GM21526 (cell line): ENCODE data around the gene FUOM.

Experiments used
- ATAC-seq: cut with Tn5 transposase; IDR thresholded peaks from one replicate; pipeline ENCODE4 v1.9.1; 2021; ENCODE audit warnings: moderate library complexity; ENCODE audit not compliant: unreplicated experiment, low FRiP score

The FUOM gene

DNA sequence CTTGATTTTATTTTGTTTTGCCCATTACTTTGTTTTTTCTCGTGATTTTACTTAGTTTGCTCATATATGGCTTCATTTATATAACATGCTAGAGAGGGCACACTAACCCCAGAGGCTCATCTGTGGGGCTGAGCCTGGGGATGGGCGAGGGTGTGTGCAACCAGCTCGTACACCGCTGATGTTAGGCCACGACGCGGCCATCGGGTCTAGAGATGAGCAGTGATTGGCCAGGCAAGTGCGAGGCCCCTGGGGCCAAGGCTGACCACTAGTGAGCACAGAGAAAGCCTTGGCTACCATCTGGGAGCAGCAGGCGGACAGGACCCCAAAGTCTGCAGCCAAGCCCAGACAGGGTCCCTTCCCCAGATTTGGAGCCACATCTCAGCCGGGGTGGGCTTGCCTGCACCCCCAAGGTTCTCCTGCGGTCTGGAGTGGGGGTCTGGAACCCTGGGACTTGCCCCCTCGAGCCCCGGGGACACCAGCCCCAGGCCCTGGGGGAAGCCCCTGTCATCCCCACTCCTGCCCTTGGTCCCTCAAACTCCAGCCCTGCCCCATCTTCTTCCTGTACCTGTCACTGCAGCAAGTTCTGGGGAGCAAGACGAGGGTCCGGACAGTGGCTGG lies 3.7 kb downstream of the FUOM start:
- ATAC-seq = no peak

DNA sequence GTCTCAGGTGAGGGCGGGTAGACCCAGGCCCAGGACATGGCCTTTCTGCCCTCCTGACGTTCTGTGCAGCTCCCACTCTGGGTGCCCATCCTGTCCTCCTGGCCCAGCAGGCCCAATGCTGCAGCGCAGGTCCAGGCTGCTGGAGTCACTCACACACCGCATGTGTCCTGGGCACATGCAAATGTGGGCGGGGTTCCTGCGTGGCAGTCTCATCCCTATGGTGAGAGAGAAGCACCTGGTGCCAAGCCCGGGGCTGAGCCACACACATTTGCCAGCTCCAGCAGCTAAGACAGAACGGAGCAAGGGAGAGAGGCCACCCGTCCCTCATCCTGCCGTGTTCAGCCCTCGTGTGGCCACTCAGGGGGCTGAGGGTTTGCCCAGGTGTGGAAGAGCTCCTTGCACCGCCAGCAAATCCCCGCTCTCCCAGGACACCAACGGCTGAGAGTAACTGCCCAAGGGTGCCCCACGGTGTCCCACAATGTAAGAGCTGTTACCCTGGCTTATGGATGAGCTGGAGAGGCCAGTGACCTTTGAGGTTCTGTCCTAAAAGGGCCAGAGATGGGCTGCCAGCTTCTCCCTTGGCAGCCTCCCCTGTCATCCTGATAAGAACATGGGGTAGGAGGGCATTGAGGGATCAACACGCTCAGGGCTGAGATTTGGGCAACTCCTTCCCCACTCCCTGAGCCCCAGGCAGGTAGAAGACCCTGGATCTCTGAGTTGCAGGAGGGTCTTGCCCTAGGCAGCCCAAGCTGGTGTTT lies 4.4 kb downstream of the FUOM start:
- no peak for ATAC-seq

DNA sequence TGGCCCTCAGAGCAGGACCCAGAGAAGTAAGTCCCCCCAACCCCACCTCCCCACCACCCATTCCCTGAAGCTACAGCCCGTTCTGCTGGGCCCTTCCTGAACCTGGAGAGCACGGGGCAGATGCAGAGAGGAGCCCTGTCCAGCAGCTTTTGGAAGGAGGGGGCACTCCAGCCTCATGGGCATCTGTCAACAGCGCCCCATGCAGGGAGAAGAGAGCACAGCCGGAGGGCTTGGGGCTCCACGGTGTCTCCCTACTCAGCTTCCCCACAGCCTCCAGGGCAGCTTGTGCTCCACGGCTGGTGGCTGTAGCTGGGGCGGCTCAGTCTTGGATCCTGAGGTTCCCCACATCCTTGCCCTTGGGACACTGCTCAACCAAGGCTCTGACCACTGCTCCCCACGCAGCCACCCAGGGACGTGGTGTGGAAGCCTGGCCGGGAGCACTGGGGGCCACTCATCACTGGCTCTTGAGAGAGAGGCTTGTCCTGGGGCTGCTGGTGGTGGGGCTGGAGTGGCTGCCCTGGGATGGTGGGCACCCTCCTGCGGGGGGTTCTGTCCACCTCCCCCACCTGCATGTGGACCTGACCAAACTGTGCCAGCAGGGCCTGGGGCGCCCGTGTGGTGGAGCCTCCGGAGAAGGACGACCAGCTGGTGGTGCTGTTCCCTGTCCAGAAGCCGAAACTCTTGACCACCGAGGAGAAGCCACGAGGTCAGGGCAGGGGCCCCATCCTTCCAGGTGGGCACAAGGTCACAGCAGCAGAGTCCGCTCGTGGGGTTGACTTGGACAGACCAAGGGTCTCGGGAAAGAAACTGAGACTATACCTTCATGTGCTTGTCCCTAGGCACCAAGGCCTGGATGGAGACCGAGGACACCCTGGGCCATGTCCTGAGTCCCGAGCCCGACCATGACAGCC lies 6.2 kb downstream of the FUOM start:
- no peak for ATAC-seq

DNA sequence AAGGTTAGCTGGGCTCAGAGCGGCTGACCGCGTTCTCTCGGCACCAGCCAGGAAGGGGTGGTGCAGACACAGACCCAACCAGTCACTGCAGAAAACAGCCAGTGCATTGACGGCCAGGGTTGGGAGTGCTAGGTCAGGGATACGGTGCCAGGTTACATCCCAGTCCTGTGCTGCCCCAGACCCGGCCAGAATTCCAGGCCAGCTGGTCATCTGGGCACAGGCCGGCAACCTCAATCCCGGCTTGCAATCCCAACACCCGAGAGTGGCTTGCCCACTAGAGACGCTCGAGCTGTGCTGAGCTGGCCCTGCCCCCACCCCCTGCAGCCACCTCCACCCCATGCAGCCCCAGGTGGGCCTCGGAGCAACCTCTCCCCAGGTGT lies 6.9 kb downstream of the FUOM start:
- no peak for ATAC-seq

DNA sequence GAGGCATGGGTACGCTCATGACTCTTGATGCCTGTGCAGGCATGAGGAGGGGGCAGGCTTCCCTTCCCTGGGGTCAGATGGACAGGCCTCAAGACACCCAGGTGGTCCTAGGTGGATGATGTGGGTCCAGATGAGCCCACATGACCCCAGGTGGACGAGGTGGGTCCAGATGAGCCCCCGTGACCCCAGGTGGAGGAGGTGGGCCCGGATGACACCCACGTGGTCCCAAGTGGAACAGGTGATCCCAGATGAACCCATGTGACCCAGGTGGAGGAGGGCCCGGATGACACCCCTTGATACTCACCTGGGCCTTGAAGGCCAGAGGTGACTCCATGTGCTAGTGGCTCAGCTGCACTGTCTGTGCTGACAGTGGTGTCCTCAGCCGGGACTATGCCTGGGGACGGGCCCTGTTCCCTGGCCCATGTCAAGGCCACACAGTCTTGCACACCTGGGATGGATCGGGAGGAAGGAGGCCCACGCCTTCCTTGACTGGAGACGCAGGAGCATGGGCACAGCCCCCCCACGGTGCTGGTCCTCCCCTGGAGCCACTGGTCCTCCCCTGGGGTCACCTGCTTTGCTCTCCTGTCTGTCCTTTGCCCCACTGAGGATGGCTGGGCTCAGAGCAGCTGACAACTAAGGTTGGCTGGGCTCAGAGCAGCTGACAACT lies 7.4 kb downstream of the FUOM start:
- ATAC-seq = no peak

DNA sequence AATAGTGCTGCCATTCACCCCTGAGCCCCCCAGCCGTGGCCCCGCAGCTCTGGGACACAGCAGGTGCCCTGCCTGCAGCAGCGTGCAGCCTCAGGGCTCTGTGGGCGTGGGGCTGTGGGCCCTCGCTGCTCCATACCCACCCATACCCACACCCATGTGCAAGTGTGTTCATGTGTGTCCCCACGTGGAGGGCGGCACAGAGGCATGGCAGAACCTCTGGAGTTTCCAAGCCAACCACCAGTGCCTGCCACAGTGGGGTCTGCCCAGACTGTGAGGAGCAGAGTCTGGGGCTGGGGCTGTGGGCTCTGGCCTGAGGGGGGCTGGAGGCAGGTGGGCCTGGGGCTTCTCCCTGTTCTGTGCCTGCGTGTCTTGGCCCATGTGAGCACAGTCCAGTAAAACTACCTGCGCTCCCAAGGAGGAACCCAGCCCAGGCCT lies 8.2 kb downstream of the FUOM start:
- no peak for ATAC-seq

DNA sequence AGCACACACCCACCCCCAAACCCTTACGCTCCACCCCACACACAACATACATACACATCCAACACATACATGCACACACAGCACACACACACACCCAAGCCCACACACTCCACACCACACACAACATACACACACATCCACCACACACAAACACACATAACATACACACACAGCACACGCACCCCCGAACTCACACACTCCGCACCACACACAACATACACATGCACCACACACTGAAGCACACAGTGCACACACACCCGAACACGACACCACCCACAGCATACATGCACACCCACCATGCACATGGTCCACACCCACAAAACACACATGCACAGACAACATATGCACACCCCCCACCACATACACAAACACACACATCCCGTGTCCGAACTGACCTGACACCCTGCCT lies 8.7 kb downstream of the FUOM start:
- no peak for ATAC-seq

DNA sequence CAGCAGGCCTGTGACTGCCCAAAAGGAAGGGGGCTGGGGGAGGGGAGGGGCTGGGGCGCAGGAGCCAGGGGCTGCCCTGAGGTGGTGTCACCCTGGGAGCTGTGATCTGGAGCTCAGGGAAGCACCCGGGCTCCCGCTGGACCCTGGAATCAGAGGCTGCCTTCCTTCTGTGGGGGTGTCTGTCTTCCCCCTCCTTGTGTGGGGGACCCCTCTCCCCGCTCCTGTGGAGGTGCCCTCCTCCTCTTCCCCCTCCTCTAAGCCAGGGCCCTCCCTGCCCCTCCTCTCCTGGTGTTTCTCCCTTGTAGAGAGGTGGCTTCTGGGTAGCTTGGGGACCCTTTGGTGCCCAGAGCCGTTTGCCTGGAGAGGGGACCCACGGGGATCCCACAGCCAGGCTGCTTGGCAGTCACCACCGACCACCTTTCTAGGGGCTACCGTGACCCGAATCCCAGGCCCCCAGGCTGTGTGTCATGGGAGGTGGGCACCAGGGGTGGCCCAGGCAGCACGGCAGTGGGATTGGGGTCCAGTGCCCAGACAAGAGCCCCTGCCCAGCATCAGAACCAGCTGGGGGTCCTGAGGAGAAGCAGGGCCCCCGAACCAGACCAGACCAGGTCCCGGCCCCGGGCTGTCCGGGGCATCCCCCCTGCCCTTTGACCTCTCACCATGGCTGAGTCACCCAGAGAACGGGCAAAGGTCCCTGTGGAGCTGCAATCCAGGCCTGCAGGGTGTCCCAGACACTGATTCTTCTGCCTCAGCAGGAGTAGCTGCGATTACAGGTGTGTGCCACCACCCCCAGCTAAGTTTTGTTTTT lies 9.9 kb downstream of the FUOM start:
- ATAC-seq = no peak

DNA sequence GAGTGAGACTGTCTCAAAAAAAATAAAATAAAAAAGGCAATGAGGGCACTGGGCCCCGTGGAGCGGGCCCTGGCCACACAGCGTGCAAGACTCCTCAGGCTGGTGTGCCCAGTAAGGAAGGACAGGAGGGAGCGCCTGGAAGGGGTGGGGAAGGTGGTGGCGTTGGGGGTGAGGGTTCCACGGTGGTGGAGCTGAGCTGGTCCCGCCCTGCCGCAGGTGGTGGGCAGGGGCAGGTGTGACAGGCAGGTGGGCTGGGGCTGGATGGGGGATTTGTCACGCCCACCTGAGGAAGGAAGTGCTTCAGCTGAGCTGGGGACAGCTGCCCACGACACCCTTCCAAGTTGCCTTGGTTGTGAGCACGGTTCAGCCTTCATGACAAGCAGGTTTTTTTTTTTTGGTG lies 11.4 kb downstream of the FUOM start:
- ATAC-seq = no peak

DNA sequence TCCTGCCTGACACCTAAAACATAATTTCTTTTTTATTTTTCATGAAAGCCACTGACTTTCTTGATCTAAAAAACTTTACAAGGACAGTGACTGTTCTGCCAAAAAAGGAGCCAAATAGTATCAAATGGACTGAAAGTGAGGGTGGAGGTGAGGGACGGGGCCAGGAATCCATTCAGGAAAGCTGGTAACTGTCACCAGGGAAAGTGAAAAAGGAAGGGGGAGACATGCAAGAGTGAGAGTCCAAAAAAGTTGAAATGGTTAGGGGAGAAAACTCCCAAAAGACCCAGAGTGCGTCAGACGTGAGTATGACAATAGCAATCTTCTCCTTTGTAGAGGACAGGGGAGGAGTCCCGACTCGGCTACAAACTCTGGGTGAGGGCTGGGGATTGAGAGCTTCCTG lies 13.6 kb downstream of the FUOM start:
- no peak for ATAC-seq

DNA sequence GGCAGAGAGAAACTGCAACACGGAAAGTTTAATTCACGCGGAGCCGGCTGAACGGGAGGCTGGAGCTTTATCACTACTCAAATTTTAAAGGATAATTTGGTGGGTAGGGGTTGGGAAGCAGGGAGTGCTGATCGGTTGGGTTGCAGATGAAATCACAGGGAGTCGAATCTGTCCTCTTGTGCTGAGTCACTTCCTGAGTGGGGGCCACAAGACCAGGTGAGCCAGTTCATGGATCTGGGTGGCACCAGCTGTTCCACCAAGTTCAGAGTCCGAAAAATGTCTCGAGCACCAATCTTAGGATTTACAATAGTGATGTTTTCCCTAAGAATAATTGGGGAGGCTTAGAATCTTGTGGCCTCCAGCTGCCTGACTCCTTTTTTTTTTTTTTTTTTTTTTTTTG lies 14.3 kb downstream of the FUOM start:
- ATAC-seq = no peak

DNA sequence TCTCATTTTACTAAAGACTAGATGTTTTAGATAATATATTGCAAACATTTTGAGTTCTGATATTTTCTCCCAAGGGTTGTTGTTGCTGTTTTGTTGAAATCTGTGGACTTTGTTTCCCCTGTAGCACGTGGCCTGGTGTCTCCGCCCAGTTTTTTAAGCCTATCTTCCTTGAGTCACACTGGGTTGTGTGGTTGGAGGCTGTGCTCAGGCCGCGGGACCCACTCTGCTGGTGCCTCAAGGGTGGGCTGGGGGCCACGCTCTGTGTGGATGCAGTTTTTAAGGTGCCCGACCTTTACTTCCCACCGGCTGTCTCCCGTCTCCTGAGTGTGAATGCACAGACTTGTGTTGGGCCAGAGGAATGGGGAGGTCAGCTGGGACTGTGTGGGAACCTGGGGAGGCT lies 14.9 kb downstream of the FUOM start:
- no peak for ATAC-seq

DNA sequence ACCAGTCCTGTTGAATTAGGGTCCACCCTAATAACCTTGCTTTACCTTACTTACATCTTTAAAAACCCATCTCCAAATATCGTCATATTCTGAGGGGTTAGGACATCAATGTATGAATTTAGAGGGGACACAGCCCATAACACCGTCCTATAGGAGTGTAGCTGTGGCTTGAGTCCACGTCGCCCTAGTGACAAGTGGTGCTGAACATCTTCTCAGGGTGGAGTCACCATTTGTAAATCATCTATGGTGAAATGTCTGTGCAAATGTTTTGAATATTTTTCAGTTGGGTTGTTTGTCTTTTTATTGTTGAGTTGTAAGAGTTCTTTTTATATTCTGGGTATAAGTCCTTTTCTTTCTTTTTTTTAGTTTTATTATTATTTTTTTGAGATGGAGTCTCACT lies 15.8 kb downstream of the FUOM start:
- ATAC-seq = no peak

DNA sequence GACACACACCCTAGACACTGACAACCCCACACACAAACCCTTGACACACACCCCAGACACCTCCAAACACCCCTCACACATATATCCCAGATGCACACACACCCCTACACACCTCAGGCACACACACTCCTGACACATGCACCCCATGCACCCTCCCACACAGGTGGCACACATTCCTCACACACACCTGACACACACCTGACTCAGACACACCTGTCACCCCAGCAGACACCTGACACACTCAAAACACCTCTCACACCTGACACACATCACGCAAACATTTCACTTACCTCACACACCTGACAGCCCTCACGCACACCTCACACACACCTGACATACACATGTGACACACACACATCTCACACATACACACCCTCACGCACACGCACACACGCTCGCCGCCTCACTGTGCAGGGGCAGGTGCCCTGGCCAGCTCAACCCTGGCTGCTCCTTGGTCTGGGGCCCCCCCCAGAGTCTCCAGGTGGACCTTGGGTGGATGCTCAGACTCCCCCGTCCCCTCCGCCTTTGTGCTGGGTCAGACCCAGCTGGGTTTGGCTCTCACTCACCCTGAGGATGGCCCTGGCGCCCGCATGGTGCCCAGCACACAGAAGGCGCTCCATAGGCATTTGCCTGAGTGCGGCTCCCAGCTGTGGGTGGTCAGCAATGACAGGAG lies 18.0 kb downstream of the FUOM start:
- no peak for ATAC-seq

DNA sequence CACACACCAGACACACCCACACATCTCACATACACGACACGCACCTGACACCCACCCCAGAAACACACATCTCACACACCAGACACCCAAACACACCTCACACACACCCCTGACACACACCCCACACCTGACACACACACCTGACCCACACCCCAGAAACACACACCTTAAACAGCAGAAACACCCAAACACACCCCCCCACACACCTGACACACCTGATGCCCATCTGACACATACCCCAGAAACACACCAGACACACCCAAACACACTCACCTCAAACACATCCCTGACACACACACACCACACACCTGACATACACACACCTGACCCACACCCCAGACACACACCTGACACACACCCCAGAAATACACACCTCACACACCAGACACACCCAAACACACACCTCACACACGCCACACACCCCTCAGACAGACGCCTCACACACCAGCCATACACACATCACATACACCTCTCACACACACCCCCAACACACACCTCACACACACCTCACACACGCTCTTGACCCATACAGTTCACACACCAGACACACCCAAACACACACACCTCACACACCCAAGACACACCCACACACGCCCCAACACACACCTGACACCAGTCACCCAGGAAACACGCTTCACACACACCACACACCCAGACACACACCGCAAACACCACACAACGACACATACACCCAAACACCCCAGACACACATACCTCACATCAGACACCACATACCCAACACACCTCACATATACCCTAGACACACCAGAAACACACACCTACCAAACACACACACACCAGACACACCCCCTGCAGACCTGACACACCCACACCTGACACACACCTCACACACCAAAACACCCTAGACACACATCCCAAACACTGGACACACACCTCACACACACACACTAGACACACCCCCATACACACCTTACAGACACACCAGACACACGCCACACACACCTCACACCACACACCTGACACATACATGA lies 19.4 kb downstream of the FUOM start:
- no peak for ATAC-seq

DNA sequence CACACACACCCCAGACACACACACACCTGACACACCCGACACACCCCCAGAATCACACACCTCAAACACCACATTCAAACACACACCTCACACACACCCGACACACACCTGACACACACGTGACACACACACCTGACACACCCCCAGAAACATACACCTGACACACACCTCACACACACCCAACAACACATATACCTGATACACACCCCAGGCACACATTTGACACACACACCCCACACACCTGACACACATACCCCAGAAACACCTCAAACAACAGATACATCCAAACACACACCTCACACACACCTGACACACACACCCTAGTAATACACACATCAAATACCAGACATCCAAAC lies 20.5 kb downstream of the FUOM start:
- no peak for ATAC-seq

DNA sequence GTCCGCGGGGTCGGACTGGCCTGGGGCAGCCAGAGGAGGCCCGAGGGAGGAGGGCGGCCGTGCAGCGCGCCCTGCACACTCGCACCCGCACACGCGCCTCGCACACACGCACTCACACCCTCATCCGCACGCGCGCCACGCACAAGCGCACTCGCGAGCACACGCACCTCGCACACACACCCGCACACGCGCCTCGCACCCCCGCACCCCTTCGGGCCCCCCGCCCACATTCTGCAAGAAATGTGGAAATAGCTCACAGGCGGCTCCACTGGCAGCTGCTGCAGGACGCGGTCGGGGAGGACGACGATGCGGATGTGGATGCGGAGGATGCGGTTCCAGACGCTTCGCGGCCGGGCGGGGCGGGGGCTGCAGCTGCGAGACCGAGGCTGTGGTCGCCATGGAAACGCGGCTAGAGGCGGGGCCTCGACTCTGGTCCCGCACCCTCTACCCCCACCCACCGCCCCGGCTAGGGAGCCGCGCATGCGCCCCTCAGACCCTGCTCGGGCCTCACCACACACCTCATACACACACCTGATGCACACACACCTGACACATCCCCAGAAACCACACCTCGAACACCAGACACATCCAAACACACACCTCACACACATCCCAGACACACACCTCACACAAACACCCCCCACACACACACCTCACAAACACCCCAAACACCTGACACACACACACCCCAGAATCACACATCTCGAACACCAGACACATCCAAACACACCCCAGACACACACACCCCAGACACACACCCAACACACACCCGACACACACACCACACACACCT lies 21.0 kb downstream of the FUOM start, which contains the start of gene CALY:
TSS of gene CALY (minus strand) at position 320 of the 793 bp plus-strand sequence. CDS start 7,907 bp downstream, outside the sequence.
- no peak for ATAC-seq
